ENCODE results near the gene RHOV.

RHOV gene

GRCh38 chr15:40891138-40891537 lies 17.1 kb upstream of the RHOV start:
- peaks cover 0 to 2% (median 0%) of the 10 kb centered on the region in 5 experiments for H3K27me3 ChIP-seq (replicated peaks in 2 of 5; ENCODE audit: control insufficient read depth in 4 of 5, insufficient read depth in 5 of 5, low read length in 4 of 5)
- H3K4me3 ChIP-seq (ENCODE audit: control insufficient read depth in 1 of 7, extremely low read depth in 1 of 7, insufficient read depth in 4 of 7, low read depth in 2 of 7, low read length in 6 of 7): no peak overlapping the region
- 84% methylated on average over 3 of the region's 5 CpGs for WGBS (ENCODE audit: insufficient coverage)
- ChIA-PET CTCF (interaction anchor here (0.9 to 4.3 kb wide), 7 partner anchors 10 to 300 kb away, joined by 3 to 38 read pairs (median 4); partner anchors contain the start of gene RHOV), POLR2A (no interaction called here)
- H3K4me1 ChIP-seq (ENCODE audit: control extremely low read depth in 1 of 4, control insufficient read depth in 4 of 4, insufficient read depth in 4 of 4, low read length in 3 of 4): peaks cover 7 to 31% (median 25%) of the 10 kb centered on the region in 4 experiments
- no peaks in the 10 kb centered on the region for H3K9me3 ChIP-seq (ENCODE audit: control extremely low read depth in 1 of 5, control insufficient read depth in 4 of 5, insufficient read depth in 2 of 5, low read depth in 1 of 5, low read length in 4 of 5)
- no peak overlapping the region for H3K27ac ChIP-seq (ENCODE audit: insufficient read depth in 1 of 2, low read depth in 1 of 2, low read length in 2 of 2, poor library complexity in 1 of 2, severe bottlenecking in 2 of 2)
- DNase-seq: no peak
- H3K36me3 ChIP-seq (ENCODE audit: control insufficient read depth in 4 of 4, insufficient read depth in 4 of 4, low read length in 3 of 4): peaks cover 0 to 6% (median 2%) of the 10 kb centered on the region in 4 experiments

- POLR2A ChIA-PET: no interaction called here
- no peak for DNase-seq
- Histone ChIP-seq H3K27me3 (replicated peaks in 2 of 5; ENCODE audit: control insufficient read depth in 4 of 5, insufficient read depth in 5 of 5, low read length in 4 of 5) (peaks cover 0 to 2% (median 0%) of the 10 kb centered on the region in 5 experiments), H3K4me3 (ENCODE audit: control insufficient read depth in 1 of 7, extremely low read depth in 1 of 7, insufficient read depth in 4 of 7, low read depth in 2 of 7, low read length in 6 of 7) (no peak overlapping the region), H3K36me3 (ENCODE audit: control insufficient read depth in 4 of 4, insufficient read depth in 4 of 4, low read length in 3 of 4) (no peaks in the 10 kb centered on the region), H3K4me1 (ENCODE audit: control extremely low read depth in 1 of 4, control insufficient read depth in 4 of 4, insufficient read depth in 4 of 4, low read length in 3 of 4) (peaks cover 0 to 20% (median 11%) of the 10 kb centered on the region in 4 experiments), H3K9me3 (ENCODE audit: control extremely low read depth in 1 of 5, control insufficient read depth in 4 of 5, insufficient read depth in 2 of 5, low read depth in 1 of 5, low read length in 4 of 5) (no peaks in the 10 kb centered on the region), H3K27ac (ENCODE audit: insufficient read depth in 1 of 2, low read depth in 1 of 2, low read length in 2 of 2, poor library complexity in 1 of 2, severe bottlenecking in 2 of 2) (no peak overlapping the region)
- CTCF ChIA-PET: interaction anchor here (0.6 to 4.3 kb wide), 4 partner anchors 8 to 104 kb away, joined by 3 to 32 read pairs (median 3); no protein-coding TSS in a partner anchor
These were observed 15.1 kb upstream of the RHOV start for GRCh38 chr15:40889112-40889511.

- H3K27me3 ChIP-seq (replicated peaks in 2 of 5; ENCODE audit: control insufficient read depth in 4 of 5, insufficient read depth in 5 of 5, low read length in 4 of 5): no peaks in the 10 kb centered on the region
- CTCF ChIA-PET: interaction anchor here (0.9 to 5.5 kb wide), 4 partner anchors 10 to 105 kb away, joined by 3 to 30 read pairs (median 5); partner anchors contain the start of gene RHOV
- no peaks in the 10 kb centered on the region for H3K9me3 ChIP-seq (ENCODE audit: control extremely low read depth in 1 of 5, control insufficient read depth in 4 of 5, insufficient read depth in 2 of 5, low read depth in 1 of 5, low read length in 4 of 5)
- no CpG with 5 or more reads among the region's 1 CpG for WGBS (ENCODE audit: insufficient coverage)
- DNase-seq: no peak
- no peak overlapping the region for H3K4me3 ChIP-seq (ENCODE audit: control insufficient read depth in 1 of 7, extremely low read depth in 1 of 7, insufficient read depth in 4 of 7, low read depth in 2 of 7, low read length in 6 of 7)
- no peak overlapping the region for H3K27ac ChIP-seq (ENCODE audit: insufficient read depth in 1 of 2, low read depth in 1 of 2, low read length in 2 of 2, poor library complexity in 1 of 2, severe bottlenecking in 2 of 2)
- no peaks in the 10 kb centered on the region for H3K36me3 ChIP-seq (ENCODE audit: control insufficient read depth in 4 of 4, insufficient read depth in 4 of 4, low read length in 3 of 4)
- POLR2A ChIA-PET: no interaction called here
- peaks cover 0 to 6% (median under 1%) of the 10 kb centered on the region in 4 experiments for H3K4me1 ChIP-seq (ENCODE audit: control extremely low read depth in 1 of 4, control insufficient read depth in 4 of 4, insufficient read depth in 4 of 4, low read length in 3 of 4)
These were observed 12.6 kb upstream of the RHOV start for GRCh38 chr15:40886586-40886985.

- CTCF ChIA-PET: interaction anchor here (0.9 to 5.5 kb wide), 5 partner anchors 8 to 37 kb away, joined by 3 to 32 read pairs (median 4); partner anchors contain the start of genes RHOV and VPS18
- no peak for DNase-seq
- peaks cover 0 to 6% (median 0%) of the 10 kb centered on the region in 4 experiments for H3K4me1 ChIP-seq (ENCODE audit: control extremely low read depth in 1 of 4, control insufficient read depth in 4 of 4, insufficient read depth in 4 of 4, low read length in 3 of 4)
- POLR2A ChIA-PET: no interaction called here
- H3K4me3 ChIP-seq (ENCODE audit: control insufficient read depth in 1 of 7, extremely low read depth in 1 of 7, insufficient read depth in 4 of 7, low read depth in 2 of 7, low read length in 6 of 7): no peak overlapping the region
- H3K36me3 ChIP-seq (ENCODE audit: control insufficient read depth in 4 of 4, insufficient read depth in 4 of 4, low read length in 3 of 4): no peaks in the 10 kb centered on the region
- no peaks in the 10 kb centered on the region for H3K27me3 ChIP-seq (replicated peaks in 2 of 5; ENCODE audit: control insufficient read depth in 4 of 5, insufficient read depth in 5 of 5, low read length in 4 of 5)
- no peaks in the 10 kb centered on the region for H3K9me3 ChIP-seq (ENCODE audit: control extremely low read depth in 1 of 5, control insufficient read depth in 4 of 5, insufficient read depth in 2 of 5, low read depth in 1 of 5, low read length in 4 of 5)
- H3K27ac ChIP-seq (ENCODE audit: insufficient read depth in 1 of 2, low read depth in 1 of 2, low read length in 2 of 2, poor library complexity in 1 of 2, severe bottlenecking in 2 of 2): no peak overlapping the region
- 98% methylated on average over 6 of the region's 6 CpGs for WGBS (ENCODE audit: insufficient coverage)
These were observed 7.3 kb upstream of the RHOV start for GRCh38 chr15:40881351-40881750.

GRCh38 chr15:40879609-40880008 lies 5.6 kb upstream of the RHOV start:
- POLR2A ChIA-PET: no interaction called here
- Histone ChIP-seq H3K9me3 (ENCODE audit: control extremely low read depth in 1 of 5, control insufficient read depth in 4 of 5, insufficient read depth in 2 of 5, low read depth in 1 of 5, low read length in 4 of 5) (no peaks in the 10 kb centered on the region), H3K27ac (ENCODE audit: insufficient read depth in 1 of 2, low read depth in 1 of 2, low read length in 2 of 2, poor library complexity in 1 of 2, severe bottlenecking in 2 of 2) (no peak overlapping the region), H3K36me3 (ENCODE audit: control insufficient read depth in 4 of 4, insufficient read depth in 4 of 4, low read length in 3 of 4) (no peaks in the 10 kb centered on the region), H3K4me1 (ENCODE audit: control extremely low read depth in 1 of 4, control insufficient read depth in 4 of 4, insufficient read depth in 4 of 4, low read length in 3 of 4) (peaks cover 0 to 11% (median under 1%) of the 10 kb centered on the region in 4 experiments), H3K27me3 (replicated peaks in 2 of 5; ENCODE audit: control insufficient read depth in 4 of 5, insufficient read depth in 5 of 5, low read length in 4 of 5) (no peaks in the 10 kb centered on the region), H3K4me3 (ENCODE audit: control insufficient read depth in 1 of 7, extremely low read depth in 1 of 7, insufficient read depth in 4 of 7, low read depth in 2 of 7, low read length in 6 of 7) (no peak overlapping the region)
- no peak for DNase-seq
- 86% methylated on average over 4 of the region's 6 CpGs for WGBS (ENCODE audit: insufficient coverage)
- CTCF ChIA-PET: interaction anchor here (1.4 to 3.2 kb wide), 3 partner anchors 11 to 26 kb away, joined by 4 to 32 read pairs (median 5); no protein-coding TSS in a partner anchor

- no peak overlapping the region for H3K27ac ChIP-seq (ENCODE audit: insufficient read depth in 1 of 2, low read depth in 1 of 2, low read length in 2 of 2, poor library complexity in 1 of 2, severe bottlenecking in 2 of 2)
- POLR2A ChIA-PET: interaction anchor here (0.6 kb wide), 2 partner anchors 21 to 314 kb away, joined by 3 to 4 read pairs; partner anchors contain the start of gene CCDC32
- no CpG with 5 or more reads among the region's 1 CpG for whole genome bisulfite sequencing (ENCODE audit: insufficient coverage)
- H3K4me1 ChIP-seq (ENCODE audit: control extremely low read depth in 1 of 4, control insufficient read depth in 4 of 4, insufficient read depth in 4 of 4, low read length in 3 of 4): peaks cover 0 to 13% (median 7%) of the 10 kb centered on the region in 4 experiments
- H3K36me3 ChIP-seq (ENCODE audit: control insufficient read depth in 4 of 4, insufficient read depth in 4 of 4, low read length in 3 of 4): no peaks in the 10 kb centered on the region
- peak in 2 of 3 donors; percentile 74 to 75 for DNase-seq
- no peaks in the 10 kb centered on the region for H3K9me3 ChIP-seq (ENCODE audit: control extremely low read depth in 1 of 5, control insufficient read depth in 4 of 5, insufficient read depth in 2 of 5, low read depth in 1 of 5, low read length in 4 of 5)
- H3K4me3 ChIP-seq (ENCODE audit: control insufficient read depth in 1 of 7, extremely low read depth in 1 of 7, insufficient read depth in 4 of 7, low read depth in 2 of 7, low read length in 6 of 7): no peak overlapping the region
- no peaks in the 10 kb centered on the region for H3K27me3 ChIP-seq (replicated peaks in 2 of 5; ENCODE audit: control insufficient read depth in 4 of 5, insufficient read depth in 5 of 5, low read length in 4 of 5)
- CTCF ChIA-PET: interaction anchor here (0.8 to 1.8 kb wide), 3 partner anchors 13 to 40 kb away, joined by 3 to 5 read pairs (median 4); no protein-coding TSS in a partner anchor
These were observed 4.8 kb upstream of the RHOV start for GRCh38 chr15:40878785-40879184.

- Histone ChIP-seq H3K4me1 (ENCODE audit: control extremely low read depth in 1 of 4, control insufficient read depth in 4 of 4, insufficient read depth in 4 of 4, low read length in 3 of 4) (peaks cover 0 to 18% (median 13%) of the 10 kb centered on the region in 4 experiments), H3K27ac (ENCODE audit: insufficient read depth in 1 of 2, low read depth in 1 of 2, low read length in 2 of 2, poor library complexity in 1 of 2, severe bottlenecking in 2 of 2) (no peak overlapping the region), H3K9me3 (ENCODE audit: control extremely low read depth in 1 of 5, control insufficient read depth in 4 of 5, insufficient read depth in 2 of 5, low read depth in 1 of 5, low read length in 4 of 5) (no peaks in the 10 kb centered on the region), H3K4me3 (ENCODE audit: control insufficient read depth in 1 of 7, extremely low read depth in 1 of 7, insufficient read depth in 4 of 7, low read depth in 2 of 7, low read length in 6 of 7) (no peak overlapping the region), H3K27me3 (replicated peaks in 2 of 5; ENCODE audit: control insufficient read depth in 4 of 5, insufficient read depth in 5 of 5, low read length in 4 of 5) (no peaks in the 10 kb centered on the region), H3K36me3 (ENCODE audit: control insufficient read depth in 4 of 4, insufficient read depth in 4 of 4, low read length in 3 of 4) (no peaks in the 10 kb centered on the region)
- ChIA-PET POLR2A (no interaction called here), CTCF (interaction anchor here (2.4 to 2.5 kb wide), 2 partner anchors 8 to 14 kb away, joined by 7 read pairs; no protein-coding TSS in a partner anchor)
- DNase-seq: no peak
- WGBS (ENCODE audit: insufficient coverage): 100% methylated on average over 1 of the region's 2 CpGs
These were observed 3.7 kb upstream of the RHOV start for GRCh38 chr15:40877694-40878093.

All from common myeloid progenitor, CD34-positive (primary cell).